Fibroblast of skin of left quadriceps (primary cell): Measurements from ENCODE around the gene ZMYND11.

Experiments
- DNase-seq, 2 experiments: peaks; one replicate each; pipeline ENCODE4 v3.0.0-alpha.2; 2013; ENCODE audit warnings: low read depth in 2 of 2

The ZMYND11 gene

GRCh38 chr10:135132-135600, at the start of gene ZMYND11:
Gene ZMYND11 (plus strand): TSS chr10:135455. CDS start chr10:180013, 44,558 bp downstream.
- peak in 1 of 2 experiments; percentile 32 for DNase-seq

DNA sequence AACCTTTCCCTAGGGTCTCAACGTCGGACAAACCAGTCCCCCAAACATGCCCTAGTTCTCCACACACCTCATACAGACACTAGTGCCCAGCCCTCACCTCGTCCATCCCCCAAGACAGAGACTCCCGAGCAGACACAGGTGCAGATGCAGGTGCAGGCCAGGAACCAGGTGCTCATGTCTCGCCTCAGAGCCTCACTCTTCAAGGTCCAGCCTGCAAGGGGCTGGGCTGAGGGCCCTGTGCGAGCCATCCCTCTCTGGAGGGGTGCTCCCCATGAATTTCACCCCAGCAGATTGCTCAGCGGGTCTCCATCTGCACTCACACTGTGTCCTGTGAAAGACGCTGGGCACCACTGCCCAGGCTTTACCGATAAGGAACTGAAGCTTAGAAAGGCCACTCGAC, 49.2 kb upstream of the ZMYND11 start:
- no peak for DNase-seq

GRCh38 chr10:87177-88080, 47.8 kb upstream of the ZMYND11 start:
- no peak for DNase-seq

- DNase-seq: no peak
Observed at GRCh38 chr10:88253-88652, 47.0 kb upstream of the ZMYND11 start.

- DNase-seq: no peak
Observed at GRCh38 chr10:89248-89647, 46.0 kb upstream of the ZMYND11 start.

- no peak for DNase-seq
Observed at GRCh38 chr10:90161-90560, 45.1 kb upstream of the ZMYND11 start.

- no peak for DNase-seq
Observed at GRCh38 chr10:91313-91712, 43.9 kb upstream of the ZMYND11 start.

DNA sequence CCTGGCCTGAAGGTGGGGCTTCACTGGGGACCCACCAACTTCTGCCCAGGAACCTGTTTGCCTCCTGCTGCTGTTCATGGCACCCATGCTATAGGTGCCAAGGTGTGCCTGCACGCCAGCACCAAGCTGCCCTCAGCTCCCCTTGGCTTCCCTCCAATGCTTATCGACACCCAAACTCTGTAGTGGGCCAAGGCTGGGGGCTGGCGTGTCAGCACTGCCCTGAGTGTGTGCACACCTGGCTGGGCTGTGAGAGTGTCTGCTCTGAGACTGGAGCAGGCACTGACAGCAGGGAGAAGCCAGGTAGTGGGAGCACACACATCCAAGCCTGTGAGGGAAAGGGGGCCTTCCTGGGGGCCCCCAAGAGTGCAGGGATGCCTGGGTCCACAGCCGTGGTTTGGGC, 43.1 kb upstream of the ZMYND11 start:
- no peak for DNase-seq

DNA sequence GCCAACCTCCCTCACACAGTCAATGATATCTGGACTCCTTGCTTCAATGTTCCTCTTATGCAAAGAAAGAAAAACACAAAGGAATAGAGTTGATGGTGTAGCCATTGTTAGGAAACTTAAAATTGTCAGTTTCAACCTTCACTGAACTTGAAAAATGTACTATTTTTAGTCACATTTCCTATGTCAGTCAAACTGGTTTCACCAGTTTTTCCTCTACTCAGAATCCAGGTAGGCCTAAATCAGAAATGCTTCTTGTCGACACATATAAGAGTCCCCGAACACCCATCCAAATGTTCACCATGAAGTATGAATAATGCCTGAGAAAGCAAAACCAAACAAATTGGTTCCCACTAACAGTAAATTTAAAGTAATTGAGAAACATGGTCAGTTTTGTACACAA, 42.4 kb upstream of the ZMYND11 start:
- DNase-seq: no peak

GRCh38 chr10:94613-95012, 40.6 kb upstream of the ZMYND11 start:
- DNase-seq: no peak

DNA sequence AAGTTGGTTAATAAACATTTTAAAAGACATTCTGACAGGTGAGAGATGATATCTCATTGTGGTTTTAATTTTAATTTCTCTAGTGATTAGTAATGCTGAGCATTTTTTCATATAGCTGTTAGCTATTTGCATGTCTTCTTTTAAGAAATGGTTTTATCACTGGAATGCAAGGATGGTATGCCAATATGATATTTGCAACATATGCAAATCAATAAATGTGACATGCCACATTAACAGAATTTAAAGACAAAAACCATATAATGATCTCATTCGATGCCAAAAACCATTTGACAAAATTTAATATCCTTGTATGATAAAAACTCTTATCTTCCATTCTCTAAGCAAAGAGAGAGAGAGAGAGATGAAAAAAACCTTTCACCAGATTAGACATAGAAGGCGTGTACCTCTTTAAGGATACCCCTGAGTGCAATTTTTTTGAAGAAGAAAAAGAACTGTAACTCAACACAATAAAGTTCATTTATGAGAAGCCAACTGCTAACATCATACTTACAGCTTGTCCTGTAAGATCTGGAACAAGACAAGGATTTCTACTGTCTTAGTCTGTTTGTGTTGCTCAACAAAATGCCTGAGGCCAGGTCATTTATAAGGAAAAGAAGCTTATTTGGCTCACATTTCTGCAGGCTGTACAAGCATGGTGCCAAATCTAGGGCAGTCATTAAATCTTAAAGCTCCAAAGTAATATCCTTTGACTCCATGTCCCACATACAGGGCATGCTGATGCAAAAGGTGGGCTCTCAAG, 39.7 kb upstream of the ZMYND11 start:
- no peak for DNase-seq

- no peak for DNase-seq
Observed at GRCh38 chr10:96466-96865, 38.8 kb upstream of the ZMYND11 start.

DNA sequence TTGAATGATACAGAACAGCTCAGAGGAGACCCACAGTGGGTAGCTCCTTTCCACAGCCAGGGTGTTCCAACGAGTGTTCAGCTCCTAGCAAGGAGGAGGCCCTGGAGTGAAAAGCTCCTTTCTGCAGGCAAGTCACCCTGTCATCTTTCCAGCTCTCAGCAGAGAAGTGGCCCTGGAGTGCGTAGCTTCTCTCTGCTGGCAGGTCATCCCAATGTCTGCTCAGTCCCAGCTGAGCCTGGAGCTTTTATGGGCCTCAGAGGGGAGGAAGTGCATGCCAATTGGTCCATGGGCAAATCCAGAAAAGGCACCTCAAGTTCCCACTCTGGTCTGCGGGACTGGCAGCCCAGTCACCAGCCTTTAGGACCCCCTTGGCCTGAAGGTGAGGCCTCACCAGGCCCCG, 30.8 kb upstream of the ZMYND11 start:
- no peak for DNase-seq

GRCh38 chr10:104862-105565, 30.2 kb upstream of the ZMYND11 start:
- DNase-seq: no peak

- no peak for DNase-seq
Observed at GRCh38 chr10:105806-106205, 29.4 kb upstream of the ZMYND11 start.

DNA sequence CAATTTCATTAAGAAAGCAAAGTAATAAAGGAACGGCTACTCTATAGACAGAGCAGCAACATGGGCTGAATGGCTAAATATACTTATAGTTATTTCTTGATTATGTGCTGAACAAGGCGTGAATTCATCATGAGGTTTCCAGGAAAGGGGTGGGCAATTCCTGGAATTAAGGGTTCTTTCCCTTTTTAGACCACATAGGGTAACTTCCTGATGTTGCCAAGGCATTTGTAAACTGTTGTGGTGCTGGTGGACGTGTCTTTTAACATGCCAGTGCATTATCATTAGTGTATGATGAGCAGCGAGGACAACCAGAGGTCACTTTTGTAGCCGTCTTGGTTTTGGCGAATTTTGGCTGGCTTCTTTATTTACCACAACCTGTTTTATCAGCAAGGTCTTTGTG, 28.5 kb upstream of the ZMYND11 start:
- DNase-seq: no peak

DNA sequence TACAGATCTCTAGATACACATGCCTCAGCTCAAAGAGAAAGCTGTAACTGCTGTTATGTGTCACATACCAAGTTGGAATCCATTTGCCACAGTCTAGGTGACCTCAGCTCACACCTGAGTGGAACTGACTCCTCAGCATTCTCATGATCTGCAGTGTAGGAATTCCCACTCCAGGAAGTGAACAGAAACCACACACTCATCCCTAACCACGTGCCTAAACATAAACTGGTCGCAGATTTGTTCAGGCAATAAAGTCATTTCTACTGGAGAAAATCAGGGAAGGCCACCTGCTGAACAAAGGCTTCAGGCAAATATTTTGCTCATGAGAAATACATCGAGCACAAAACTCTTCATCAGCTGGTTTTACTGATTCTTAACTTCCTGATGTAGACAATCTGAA, 23.0 kb upstream of the ZMYND11 start:
- no peak for DNase-seq

- no peak for DNase-seq
Observed at GRCh38 chr10:124874-125273, 10.4 kb upstream of the ZMYND11 start.

- DNase-seq: no peak
Observed at GRCh38 chr10:127612-128432, 7.4 kb upstream of the ZMYND11 start.

DNA sequence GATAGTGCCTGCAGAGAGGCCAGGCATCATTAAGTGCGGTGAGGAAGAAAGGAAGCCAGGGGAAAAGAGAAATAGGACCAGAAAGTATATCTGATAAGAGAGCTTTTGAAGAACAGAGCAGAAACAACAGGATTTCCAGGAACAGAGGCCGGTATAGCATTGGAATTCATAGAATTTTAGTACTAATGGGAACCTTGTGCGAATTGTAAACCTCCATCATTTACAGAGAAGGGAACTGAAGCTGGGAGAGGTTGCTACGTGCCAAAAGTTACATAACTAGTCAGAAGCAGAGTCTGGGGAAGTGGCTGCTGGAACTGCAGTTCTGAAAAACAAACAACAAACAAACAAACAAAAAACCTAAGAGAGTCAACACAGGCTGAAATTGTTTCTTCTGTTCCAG, 5.4 kb upstream of the ZMYND11 start:
- peak in 1 of 2 experiments; percentile 5 for DNase-seq
